SK-N-SH treated with all-trans-retinoic acid at 6 μM for 48 hours (cell line): Measurements from ENCODE around the gene LCNL1.

Source experiments
- ARNTL ChIP-seq: fragments of 450-650 bp; formaldehyde crosslinking; IDR thresholded peaks from 2 replicates; pipeline ENCODE4 v1.5.0; 2020; ENCODE audit warnings: low read depth, mild to moderate bottlenecking, moderate library complexity, borderline replicate concordance
- ISL1 ChIP-seq: fragments of 250-450 bp; sonication (Bioruptor Pico); IDR thresholded peaks from 2 replicates; pipeline ENCODE4 v2.1.2; 2022; ENCODE audit warnings: mild to moderate bottlenecking, moderate library complexity
- OSR1 ChIP-seq: fragments of 250-450 bp; sonication (Bioruptor Pico); IDR thresholded peaks from 2 replicates; pipeline ENCODE4 v1.8.0; 2022; ENCODE audit warnings: moderate library complexity, mild to moderate bottlenecking, inconsistent platforms
- RARB ChIP-seq: fragments of 250-450 bp; sonication (Bioruptor Pico); IDR thresholded peaks from 2 replicates; pipeline ENCODE4 v1.8.0; 2021; ENCODE audit warnings: mild to moderate bottlenecking, moderate library complexity
- ZFP3 ChIP-seq: fragments of 250-450 bp; sonication (Bioruptor Pico); IDR thresholded peaks from 2 replicates; pipeline ENCODE4 v1.5.0; 2020; ENCODE audit warnings: mild to moderate bottlenecking, moderate library complexity
- TF ChIP-seq, protein P1 (sequence below): fragments of 250-450 bp; sonication (Bioruptor Pico); IDR thresholded peaks from 2 replicates; pipeline ENCODE4 v1.8.0; 2020; ENCODE audit warnings: mild to moderate bottlenecking, moderate library complexity, borderline replicate concordance
- TF ChIP-seq, protein P2 (sequence below): fragments of 250-450 bp; sonication (Bioruptor Pico); IDR thresholded peaks from 2 replicates; pipeline ENCODE4 v1.5.1; 2020; ENCODE audit warnings: low read depth, mild to moderate bottlenecking, moderate library complexity
- TF ChIP-seq, protein P3 (sequence below): fragments of 250-450 bp; sonication (Bioruptor Pico); IDR thresholded peaks from 2 replicates; pipeline ENCODE4 v1.8.0; 2021; ENCODE audit warnings: low read depth, mild to moderate bottlenecking, moderate library complexity, borderline replicate concordance

DNA sequence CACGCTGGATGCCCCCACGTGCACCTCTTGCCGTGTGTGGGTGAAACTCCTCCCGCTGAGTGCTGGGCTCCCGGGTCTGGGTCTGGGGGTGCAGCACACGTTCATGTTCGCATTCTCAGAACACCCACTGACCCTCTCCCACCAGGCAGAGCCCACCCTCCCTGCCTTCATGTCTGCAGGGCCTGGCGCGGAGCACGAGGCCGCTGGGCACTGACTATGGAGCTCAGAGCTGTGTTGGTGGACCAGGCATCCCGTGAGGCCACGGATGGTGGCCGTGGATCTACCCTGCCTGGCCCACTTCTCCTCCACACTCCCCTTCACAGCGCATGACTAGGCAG lies 21.9 kb upstream of the LCNL1 start:
- TF ChIP-seq ZFP3 (CRISPR knock-in tag) (no peak), RARB (CRISPR knock-in tag) (no peak), ARNTL (CRISPR knock-in tag) (no peak), ISL1 (CRISPR knock-in tag) (no peak), OSR1 (no peak)
- TF ChIP-seq, protein P1, sequence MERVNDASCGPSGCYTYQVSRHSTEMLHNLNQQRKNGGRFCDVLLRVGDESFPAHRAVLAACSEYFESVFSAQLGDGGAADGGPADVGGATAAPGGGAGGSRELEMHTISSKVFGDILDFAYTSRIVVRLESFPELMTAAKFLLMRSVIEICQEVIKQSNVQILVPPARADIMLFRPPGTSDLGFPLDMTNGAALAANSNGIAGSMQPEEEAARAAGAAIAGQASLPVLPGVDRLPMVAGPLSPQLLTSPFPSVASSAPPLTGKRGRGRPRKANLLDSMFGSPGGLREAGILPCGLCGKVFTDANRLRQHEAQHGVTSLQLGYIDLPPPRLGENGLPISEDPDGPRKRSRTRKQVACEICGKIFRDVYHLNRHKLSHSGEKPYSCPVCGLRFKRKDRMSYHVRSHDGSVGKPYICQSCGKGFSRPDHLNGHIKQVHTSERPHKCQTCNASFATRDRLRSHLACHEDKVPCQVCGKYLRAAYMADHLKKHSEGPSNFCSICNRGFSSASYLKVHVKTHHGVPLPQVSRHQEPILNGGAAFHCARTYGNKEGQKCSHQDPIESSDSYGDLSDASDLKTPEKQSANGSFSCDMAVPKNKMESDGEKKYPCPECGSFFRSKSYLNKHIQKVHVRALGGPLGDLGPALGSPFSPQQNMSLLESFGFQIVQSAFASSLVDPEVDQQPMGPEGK (CRISPR knock-in tag), result no peak
- TF ChIP-seq, protein P2, sequence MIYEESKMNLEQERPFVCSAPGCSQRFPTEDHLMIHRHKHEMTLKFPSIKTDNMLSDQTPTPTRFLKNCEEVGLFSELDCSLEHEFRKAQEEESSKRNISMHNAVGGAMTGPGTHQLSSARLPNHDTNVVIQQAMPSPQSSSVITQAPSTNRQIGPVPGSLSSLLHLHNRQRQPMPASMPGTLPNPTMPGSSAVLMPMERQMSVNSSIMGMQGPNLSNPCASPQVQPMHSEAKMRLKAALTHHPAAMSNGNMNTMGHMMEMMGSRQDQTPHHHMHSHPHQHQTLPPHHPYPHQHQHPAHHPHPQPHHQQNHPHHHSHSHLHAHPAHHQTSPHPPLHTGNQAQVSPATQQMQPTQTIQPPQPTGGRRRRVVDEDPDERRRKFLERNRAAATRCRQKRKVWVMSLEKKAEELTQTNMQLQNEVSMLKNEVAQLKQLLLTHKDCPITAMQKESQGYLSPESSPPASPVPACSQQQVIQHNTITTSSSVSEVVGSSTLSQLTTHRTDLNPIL (CRISPR knock-in tag), result no peak
- TF ChIP-seq, protein P3, sequence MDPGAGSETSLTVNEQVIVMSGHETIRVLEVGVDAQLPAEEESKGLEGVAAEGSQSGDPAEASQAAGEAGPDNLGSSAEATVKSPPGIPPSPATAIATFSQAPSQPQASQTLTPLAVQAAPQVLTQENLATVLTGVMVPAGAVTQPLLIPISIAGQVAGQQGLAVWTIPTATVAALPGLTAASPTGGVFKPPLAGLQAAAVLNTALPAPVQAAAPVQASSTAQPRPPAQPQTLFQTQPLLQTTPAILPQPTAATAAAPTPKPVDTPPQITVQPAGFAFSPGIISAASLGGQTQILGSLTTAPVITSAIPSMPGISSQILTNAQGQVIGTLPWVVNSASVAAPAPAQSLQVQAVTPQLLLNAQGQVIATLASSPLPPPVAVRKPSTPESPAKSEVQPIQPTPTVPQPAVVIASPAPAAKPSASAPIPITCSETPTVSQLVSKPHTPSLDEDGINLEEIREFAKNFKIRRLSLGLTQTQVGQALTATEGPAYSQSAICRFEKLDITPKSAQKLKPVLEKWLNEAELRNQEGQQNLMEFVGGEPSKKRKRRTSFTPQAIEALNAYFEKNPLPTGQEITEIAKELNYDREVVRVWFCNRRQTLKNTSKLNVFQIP (CRISPR knock-in tag), result no peak
